GM18498 (cell line): Measurements from ENCODE around the gene SLC38A3.

Experiments
- ATAC-seq: cut with Tn5 transposase; IDR thresholded peaks from one replicate; pipeline ENCODE4 v1.9.1; 2021; ENCODE audit warnings: mild to moderate bottlenecking, moderate library complexity; ENCODE audit not compliant: unreplicated experiment

Gene SLC38A3

GRCh38 chr3:50190936-50191660 lies 14.0 kb upstream of the SLC38A3 start, which contains the start of gene GNAT1:
GNAT1 (plus strand) TSS chr3:50191610; CDS start chr3:50191726, 116 bp downstream.
- no peak for ATAC-seq

- ATAC-seq, result no peak
These were observed 12.9 kb upstream of the SLC38A3 start for GRCh38 chr3:50192124-50192523.

DNA sequence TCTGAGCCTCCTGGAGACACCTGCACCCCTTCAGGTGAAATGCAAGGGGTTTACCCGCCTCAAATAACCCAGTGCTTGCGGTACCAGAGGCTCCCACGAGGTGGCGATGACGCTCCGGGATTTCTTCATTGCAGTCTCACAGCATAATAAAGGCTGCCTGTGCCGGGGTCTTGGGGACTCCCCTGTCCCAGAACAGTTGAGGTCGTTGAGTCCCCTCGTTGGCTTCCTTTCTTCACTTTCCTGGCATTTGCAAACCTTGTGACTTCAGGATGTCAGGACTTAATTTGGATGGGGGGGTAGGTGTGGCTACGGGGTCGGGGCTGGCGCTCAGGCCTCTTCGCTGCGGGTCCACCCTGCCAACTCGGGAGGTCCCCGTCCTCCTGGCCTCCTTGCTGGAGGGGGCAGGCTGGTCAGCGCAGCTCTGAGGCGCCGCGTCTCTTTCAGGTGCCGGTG lies 12.4 kb upstream of the SLC38A3 start:
- ATAC-seq, result no peak

GRCh38 chr3:50193286-50193685 lies 11.8 kb upstream of the SLC38A3 start:
- no peak for ATAC-seq

GRCh38 chr3:50193746-50194127 lies 11.3 kb upstream of the SLC38A3 start:
- ATAC-seq, result no peak

DNA sequence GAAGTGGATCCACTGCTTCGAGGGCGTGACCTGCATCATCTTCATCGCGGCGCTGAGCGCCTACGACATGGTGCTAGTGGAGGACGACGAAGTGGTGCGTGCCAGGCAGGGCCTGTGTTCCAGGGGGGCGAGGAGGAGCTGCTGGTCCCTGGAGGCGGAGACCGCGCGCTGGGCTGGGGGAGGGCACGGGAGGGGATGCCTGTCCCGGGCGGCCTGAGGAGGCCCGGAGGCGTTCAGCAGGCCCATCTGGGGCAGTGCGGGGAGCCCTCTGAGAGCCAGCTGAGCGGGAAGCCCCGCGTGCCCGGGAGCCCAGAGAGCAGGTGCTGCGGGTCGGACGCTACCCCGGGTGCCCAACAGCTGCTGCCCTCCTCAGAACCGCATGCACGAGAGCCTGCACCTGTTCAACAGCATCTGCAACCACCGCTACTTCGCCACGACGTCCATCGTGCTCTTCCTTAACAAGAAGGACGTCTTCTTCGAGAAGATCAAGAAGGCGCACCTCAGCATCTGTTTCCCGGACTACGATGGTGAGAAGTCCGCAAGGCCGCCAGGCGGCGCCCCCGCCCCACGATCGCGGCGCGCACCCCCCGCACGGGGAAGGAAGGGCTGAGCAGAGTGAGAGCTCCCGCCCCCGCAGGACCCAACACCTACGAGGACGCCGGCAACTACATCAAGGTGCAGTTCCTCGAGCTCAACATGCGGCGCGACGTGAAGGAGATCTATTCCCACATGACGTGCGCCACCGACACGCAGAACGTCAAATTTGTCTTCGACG lies 10.8 kb upstream of the SLC38A3 start:
- ATAC-seq, result no peak

DNA sequence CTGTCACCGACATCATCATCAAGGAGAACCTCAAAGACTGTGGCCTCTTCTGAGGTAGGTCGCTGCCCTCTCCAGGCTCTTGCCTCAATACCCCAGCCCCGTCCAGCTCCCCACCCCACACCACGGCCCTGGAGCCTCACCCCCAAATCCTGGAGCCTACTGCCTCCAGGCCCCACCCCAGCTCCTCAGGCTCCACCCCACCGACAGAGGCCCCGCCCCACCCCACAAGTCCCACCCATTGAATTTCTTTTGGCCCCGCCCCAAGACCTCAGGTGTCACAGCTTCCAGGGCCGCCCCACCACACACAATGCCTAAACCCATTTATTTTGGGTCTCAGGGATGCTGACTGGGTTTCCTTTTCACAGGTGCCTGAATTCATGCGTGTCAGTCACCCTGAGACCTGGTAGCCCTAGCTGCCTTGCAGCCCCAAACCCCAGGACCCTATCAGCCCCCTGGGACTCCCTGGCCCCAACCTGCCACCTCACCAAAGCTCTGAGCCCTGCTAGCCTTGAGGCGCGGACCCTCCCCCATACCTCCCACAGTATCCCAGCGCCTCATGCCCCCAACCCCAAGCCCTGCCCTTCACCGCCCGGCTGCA lies 10.1 kb upstream of the SLC38A3 start:
- ATAC-seq, result no peak

- ATAC-seq, result no peak
These were observed 9.4 kb upstream of the SLC38A3 start for GRCh38 chr3:50195501-50196252.

GRCh38 chr3:50196253-50196801 lies 8.7 kb upstream of the SLC38A3 start:
- ATAC-seq, result no peak

DNA sequence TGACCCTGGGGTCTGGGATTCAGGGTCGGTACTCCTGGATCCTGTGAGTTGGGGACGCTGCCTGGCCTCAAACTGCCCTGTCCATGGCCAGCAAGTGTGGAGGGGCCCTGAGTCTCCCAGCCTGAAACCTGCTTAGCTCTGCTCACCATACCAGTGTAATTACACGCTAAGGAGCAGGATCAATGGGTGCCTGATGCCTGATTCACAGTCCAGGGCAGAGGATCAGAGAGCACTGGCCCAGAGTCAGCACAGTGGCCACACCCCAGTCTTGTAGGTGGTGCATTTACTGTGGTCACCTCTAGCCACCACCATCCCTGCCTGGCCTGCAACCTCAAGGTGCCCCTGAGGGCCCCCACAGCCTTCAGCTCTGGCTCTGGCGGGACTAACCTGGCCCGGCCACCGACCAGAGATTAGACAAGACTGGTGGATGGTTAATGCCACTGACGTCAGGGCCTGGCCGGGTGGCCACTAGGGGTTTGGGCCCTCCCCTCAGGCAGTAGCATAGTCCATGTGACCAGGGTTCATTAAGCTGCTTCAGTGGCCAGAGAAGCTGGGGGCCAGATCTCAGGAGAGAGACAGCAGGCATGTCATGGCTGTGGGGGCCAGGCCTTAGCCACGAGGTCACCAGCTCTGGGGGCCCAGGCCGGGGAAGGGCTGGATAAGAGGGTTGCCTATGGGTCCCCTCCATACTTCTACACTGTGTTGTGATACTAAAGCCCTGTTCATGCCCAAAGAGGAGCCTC lies 3.3 kb upstream of the SLC38A3 start:
- ATAC-seq, result no peak

DNA sequence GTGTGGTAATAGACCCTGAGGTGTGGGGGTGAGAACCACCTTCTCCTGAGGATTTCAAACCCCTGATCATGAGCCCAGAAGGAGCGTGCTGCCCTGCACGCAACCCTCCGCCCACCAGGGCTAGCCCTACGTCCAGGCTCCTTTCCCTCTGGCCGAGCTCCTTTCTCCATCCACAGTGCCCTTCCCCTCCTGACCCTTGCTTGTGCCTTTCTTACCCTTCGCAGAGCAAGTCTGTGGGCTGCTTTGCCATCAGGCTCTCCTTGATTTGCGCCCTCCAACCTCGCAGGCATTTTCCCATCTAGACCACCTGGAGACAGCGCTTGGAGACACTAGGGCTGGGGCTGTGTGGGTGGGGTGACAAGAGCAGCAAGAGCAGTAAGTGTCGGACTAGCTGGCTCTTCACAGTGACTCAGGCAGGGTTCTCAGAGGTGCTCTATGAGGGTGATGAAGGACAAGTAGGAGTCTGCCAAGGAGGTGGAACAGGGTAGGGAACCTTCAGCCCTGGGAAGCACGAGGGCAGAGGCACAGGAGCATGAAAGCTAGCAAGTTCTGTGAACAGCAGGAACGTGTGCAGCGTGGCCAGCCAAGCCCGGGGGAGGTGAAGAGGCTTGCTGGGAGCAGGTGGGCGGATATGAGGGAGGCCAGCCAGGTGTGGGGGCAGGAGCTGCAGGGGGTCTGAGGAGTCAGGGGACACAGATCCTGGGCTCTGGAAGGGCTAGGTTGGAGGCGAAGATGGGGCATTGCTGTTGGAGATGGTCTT lies 2.5 kb upstream of the SLC38A3 start:
- ATAC-seq, result no peak

DNA sequence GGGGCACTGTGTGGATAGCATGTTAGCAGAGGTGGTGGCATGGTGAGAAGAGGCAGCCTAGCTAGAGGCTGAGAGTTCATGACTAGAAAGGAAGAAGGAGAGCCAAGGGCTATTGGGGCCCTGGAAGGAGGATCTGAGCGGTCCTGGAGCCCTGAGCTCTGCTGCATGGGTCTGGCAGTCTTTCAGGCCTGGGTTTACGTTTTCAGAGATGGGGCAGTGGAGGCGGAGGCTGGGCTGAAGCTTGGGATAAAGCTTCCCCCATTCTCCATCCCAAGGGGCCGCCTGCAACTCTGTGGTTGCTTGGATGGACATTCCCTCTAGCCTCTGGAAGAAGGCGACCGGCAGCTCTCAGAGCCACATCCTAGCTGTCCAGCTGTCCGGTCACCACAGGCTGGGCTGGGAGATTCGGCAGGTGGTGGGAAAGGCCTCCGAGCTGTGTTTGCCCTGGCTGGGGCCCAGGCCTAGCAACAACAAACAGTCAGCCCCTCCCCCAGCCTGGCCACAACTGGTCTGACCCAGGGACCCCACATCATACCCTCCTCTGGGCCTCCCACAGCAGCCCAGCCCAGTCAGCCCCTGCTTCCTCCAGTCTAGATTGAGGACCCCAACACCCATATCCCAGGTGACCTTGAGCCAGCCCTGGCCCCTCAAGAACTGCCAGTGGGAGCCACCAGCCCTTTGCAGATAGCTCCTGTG lies 1.8 kb upstream of the SLC38A3 start:
- ATAC-seq, result no peak

- ATAC-seq, result no peak
These were observed 965 bp upstream of the SLC38A3 start for GRCh38 chr3:50203809-50204803.

- ATAC-seq, result no peak
These were observed 574 bp downstream of the SLC38A3 start for GRCh38 chr3:50205413-50206276.

GRCh38 chr3:50207359-50208042 lies 2.4 kb downstream of the SLC38A3 start:
- ATAC-seq, result no peak
